GM18520 (cell line): ENCODE data around the gene EIF4A3.

Source experiments
- ATAC-seq: cut with Tn5 transposase; IDR thresholded peaks from one replicate; pipeline ENCODE4 v1.9.1; 2021; ENCODE audit not compliant: unreplicated experiment

EIF4A3 gene

GRCh38 chr17:80114758-80115157 lies 32.2 kb downstream of the EIF4A3 start:
- ATAC-seq = no peak

- ATAC-seq = no peak
Measured at GRCh38 chr17:80113033-80113484, 33.9 kb downstream of the EIF4A3 start.

GRCh38 chr17:80112471-80113032 lies 34.4 kb downstream of the EIF4A3 start:
- no peak for ATAC-seq

GRCh38 chr17:80111702-80112470 lies 35.0 kb downstream of the EIF4A3 start:
- ATAC-seq = no peak

GRCh38 chr17:80110927-80111701 lies 35.8 kb downstream of the EIF4A3 start:
- no peak for ATAC-seq

GRCh38 chr17:80110447-80110812 lies 36.5 kb downstream of the EIF4A3 start:
- ATAC-seq = no peak

- no peak for ATAC-seq
Measured at GRCh38 chr17:80109713-80110446, 37.0 kb downstream of the EIF4A3 start.

- no peak for ATAC-seq
Measured at GRCh38 chr17:80109066-80109660, 37.8 kb downstream of the EIF4A3 start.

GRCh38 chr17:80108036-80108971 lies 38.6 kb downstream of the EIF4A3 start:
- no peak for ATAC-seq

GRCh38 chr17:80107231-80108021 lies 39.5 kb downstream of the EIF4A3 start:
- no peak for ATAC-seq

- no peak for ATAC-seq
Measured at GRCh38 chr17:80106751-80107150, 40.2 kb downstream of the EIF4A3 start.

GRCh38 chr17:80106176-80106575 lies 40.8 kb downstream of the EIF4A3 start:
- ATAC-seq = no peak

- no peak for ATAC-seq
Measured at GRCh38 chr17:80105762-80106161, 41.2 kb downstream of the EIF4A3 start.

- ATAC-seq = no peak
Measured at GRCh38 chr17:80104956-80105375, 42.0 kb downstream of the EIF4A3 start.

- no peak for ATAC-seq
Measured at GRCh38 chr17:80104321-80104955, 42.5 kb downstream of the EIF4A3 start.

- ATAC-seq = no peak
Measured at GRCh38 chr17:80103449-80104085, 43.4 kb downstream of the EIF4A3 start.

GRCh38 chr17:80102664-80103448 lies 44.1 kb downstream of the EIF4A3 start:
- ATAC-seq = no peak
